GM12878 (cell line): ENCODE data around the gene TCP11L2.

Experiments
- BCL11A ChIP-seq: IDR thresholded peaks from 2 replicates; pipeline ENCODE4 v1.6.1; 2011; ENCODE audit warnings: low read depth, low read length
- EP300 ChIP-seq, 2 experiments: fragments of 150-350 bp in 1 of 2; IDR thresholded peaks; 2 replicates each; pipeline ENCODE4 v1.6.1; 2011 to 2012; ENCODE audit warnings: low read depth in 2 of 2, low read length in 2 of 2, borderline replicate concordance in 1 of 2, improper control_type of control experiment in 1 of 2, inconsistent platforms in 1 of 2; ENCODE audit not compliant: control insufficient read depth in 1 of 2
- EZH2 ChIP-seq: IDR thresholded peaks from 2 replicates; pipeline ENCODE4 v1.6.1; 2012; ENCODE audit warnings: low read depth, mild to moderate bottlenecking, control low read depth, inconsistent platforms, low read length, borderline replicate concordance; ENCODE audit not compliant: control insufficient read depth
- TF ChIP-seq, protein P1 (sequence below), 3 experiments: IDR thresholded peaks in 2 of 3; conservative IDR thresholded peaks in 1 of 3; 2 replicates each; pipeline ENCODE4 v1.5.1; 2011; ENCODE audit warnings: low read depth in 3 of 3, low read length in 3 of 3, mild to moderate bottlenecking in 3 of 3, control low read depth in 2 of 3, moderate library complexity in 2 of 3, inconsistent platforms in 1 of 3, mixed read lengths in 1 of 3; ENCODE audit not compliant: control insufficient read depth in 2 of 3, insufficient read depth in 1 of 3; ENCODE audit errors: extremely low read depth in 1 of 3

DNA sequence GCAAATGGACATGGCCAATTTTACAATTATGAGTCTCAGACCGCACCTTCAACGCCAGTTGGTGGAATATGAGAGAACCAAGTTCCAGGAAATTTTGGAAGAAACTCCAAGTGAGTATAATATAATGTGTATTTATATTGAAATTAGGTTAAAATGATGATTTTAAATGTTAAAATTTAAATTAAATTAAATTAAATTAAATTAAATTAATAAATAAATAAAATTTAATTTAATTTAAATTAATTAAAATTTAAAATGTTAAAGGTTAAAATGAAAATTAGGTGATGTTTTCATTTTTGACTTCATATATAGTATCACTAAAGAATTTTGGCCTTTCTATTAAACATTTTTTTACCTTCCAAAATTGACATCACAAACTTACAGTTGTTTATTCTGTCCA is 21.0 kb downstream of the TCP11L2 start:
- TF ChIP-seq EP300 (IDR thresholded peaks at IDR 0.05; ENCODE audit: borderline replicate concordance in 1 of 2, control insufficient read depth in 1 of 2, low read depth in 2 of 2, low read length in 2 of 2) (no peak), EZH2 (no peak), BCL11A (no peak)
- TF ChIP-seq, protein P1, sequence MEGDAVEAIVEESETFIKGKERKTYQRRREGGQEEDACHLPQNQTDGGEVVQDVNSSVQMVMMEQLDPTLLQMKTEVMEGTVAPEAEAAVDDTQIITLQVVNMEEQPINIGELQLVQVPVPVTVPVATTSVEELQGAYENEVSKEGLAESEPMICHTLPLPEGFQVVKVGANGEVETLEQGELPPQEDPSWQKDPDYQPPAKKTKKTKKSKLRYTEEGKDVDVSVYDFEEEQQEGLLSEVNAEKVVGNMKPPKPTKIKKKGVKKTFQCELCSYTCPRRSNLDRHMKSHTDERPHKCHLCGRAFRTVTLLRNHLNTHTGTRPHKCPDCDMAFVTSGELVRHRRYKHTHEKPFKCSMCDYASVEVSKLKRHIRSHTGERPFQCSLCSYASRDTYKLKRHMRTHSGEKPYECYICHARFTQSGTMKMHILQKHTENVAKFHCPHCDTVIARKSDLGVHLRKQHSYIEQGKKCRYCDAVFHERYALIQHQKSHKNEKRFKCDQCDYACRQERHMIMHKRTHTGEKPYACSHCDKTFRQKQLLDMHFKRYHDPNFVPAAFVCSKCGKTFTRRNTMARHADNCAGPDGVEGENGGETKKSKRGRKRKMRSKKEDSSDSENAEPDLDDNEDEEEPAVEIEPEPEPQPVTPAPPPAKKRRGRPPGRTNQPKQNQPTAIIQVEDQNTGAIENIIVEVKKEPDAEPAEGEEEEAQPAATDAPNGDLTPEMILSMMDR (IDR thresholded peaks at IDR 0.05 in 2 of 3, conservative IDR thresholded peaks at IDR 0.05 in 1 of 3; ENCODE audit: control insufficient read depth in 2 of 3, extremely low read depth in 1 of 3, insufficient read depth in 1 of 3, low read depth in 3 of 3, low read length in 3 of 3): no peak
